Nephron progenitor cell (in vitro differentiated cells): ENCODE measurements around the gene RABL6.
"Not testable (repeated sequence)": the region's sequence is repeated elsewhere in the genome, so short reads cannot be mapped to it uniquely, and the experiment has no call there.

Experiments
- DNase-seq: peaks from one replicate; pipeline ENCODE4 v3.0.0; 2021
- H3K27ac Mint-ChIP-seq: 2 replicates; pipeline ENCODE4 v1.8.0; 2021; ENCODE audit warnings: mild to moderate bottlenecking, moderate library complexity, mixed read lengths
- H3K27me3 Mint-ChIP-seq: 2 replicates; pipeline ENCODE4 v1.8.0; 2021; ENCODE audit warnings: mild to moderate bottlenecking, low read depth, mixed read lengths; ENCODE audit not compliant: poor library complexity
- H3K36me3 Mint-ChIP-seq: 2 replicates; pipeline ENCODE4 v1.8.0; 2021; ENCODE audit warnings: low read depth, mixed read lengths
- H3K4me1 Mint-ChIP-seq: 2 replicates; pipeline ENCODE4 v1.8.0; 2021; ENCODE audit warnings: mixed read lengths
- H3K4me3 Mint-ChIP-seq: 2 replicates; pipeline ENCODE4 v1.8.0; 2021; ENCODE audit warnings: mild to moderate bottlenecking, moderate library complexity, mixed read lengths
- H3K9me3 Mint-ChIP-seq: 2 replicates; pipeline ENCODE4 v1.8.0; 2021; ENCODE audit warnings: mild to moderate bottlenecking, moderate library complexity, mixed read lengths
- CTCF ChIP-seq: fragments of 200-600 bp; sonication (generic); IDR thresholded peaks from 2 replicates; pipeline ENCODE4 v1.5.0; 2021; ENCODE audit warnings: antibody characterized with exemption

Gene RABL6

GRCh38 chr9:136807281-136808074 lies at the start of gene RABL6:
TSS of gene RABL6 (plus strand) at chr9:136807948. CDS start at chr9:136808197, 249 bp downstream.
- Mint-ChIP-seq H3K27ac (peak within 1 kb of the TSS; percentile 68), H3K4me3 (peak within 1 kb of the TSS; percentile 88)

GRCh38 chr9:136759001-136759400 lies 48.7 kb upstream of the RABL6 start:
- no peak overlapping the region for H3K27ac Mint-ChIP-seq
- peaks cover 13% of the 10 kb centered on the region for H3K9me3 Mint-ChIP-seq
- no peak overlapping the region for H3K4me3 Mint-ChIP-seq
- no peak for DNase-seq
- peaks cover 3% of the 10 kb centered on the region for H3K27me3 Mint-ChIP-seq
- peaks cover 19% of the 10 kb centered on the region for H3K4me1 Mint-ChIP-seq
- H3K36me3 Mint-ChIP-seq: no peaks in the 10 kb centered on the region
- TF ChIP-seq CTCF: no peak

More at GRCh38 chr9:136807281-136808074, at the start of gene RABL6:
- DNase-seq: peak; percentile 81
- H3K9me3 Mint-ChIP-seq: no peaks in the 10 kb centered on the region
- H3K27me3 Mint-ChIP-seq: no peaks in the 10 kb centered on the region
- peaks cover 30% of the 10 kb centered on the region for H3K36me3 Mint-ChIP-seq
- TF ChIP-seq CTCF: no peak
- peaks cover 40% of the 10 kb centered on the region for H3K4me1 Mint-ChIP-seq

- no peak for TF ChIP-seq CTCF
- H3K9me3 Mint-ChIP-seq: peaks cover 13% of the 10 kb centered on the region
- no peaks in the 10 kb centered on the region for H3K36me3 Mint-ChIP-seq
- DNase-seq: no peak
- H3K4me1 Mint-ChIP-seq: peaks cover 19% of the 10 kb centered on the region
- H3K4me3 Mint-ChIP-seq: no peak overlapping the region
- peak overlapping the region; percentile 32 for H3K27ac Mint-ChIP-seq
- H3K27me3 Mint-ChIP-seq: peaks cover 3% of the 10 kb centered on the region
These were observed 48.1 kb upstream of the RABL6 start for GRCh38 chr9:136759436-136760325.

- no peak overlapping the region for H3K27ac Mint-ChIP-seq
- DNase-seq: no peak
- no peak overlapping the region for H3K4me3 Mint-ChIP-seq
- TF ChIP-seq CTCF: no peak
- no peaks in the 10 kb centered on the region for H3K36me3 Mint-ChIP-seq
- H3K4me1 Mint-ChIP-seq: peaks cover 19% of the 10 kb centered on the region
- H3K9me3 Mint-ChIP-seq: peaks cover 12% of the 10 kb centered on the region
- peaks cover 3% of the 10 kb centered on the region for H3K27me3 Mint-ChIP-seq
These were observed 47.3 kb upstream of the RABL6 start for GRCh38 chr9:136760424-136760823.

- H3K27me3 Mint-ChIP-seq, H3K4me3 Mint-ChIP-seq, H3K36me3 Mint-ChIP-seq, H3K9me3 Mint-ChIP-seq: not testable (repeated sequence)
- peaks cover 25% of the 10 kb centered on the region for H3K4me1 Mint-ChIP-seq
- H3K27ac Mint-ChIP-seq: peak overlapping the region; percentile 81
- peak; percentile 51 for TF ChIP-seq CTCF
- DNase-seq: peak; percentile 72
These were observed 46.8 kb upstream of the RABL6 start for GRCh38 chr9:136760834-136761544.
